ENCODE measurements around the gene RELB.

GRCh38 chr19:45009625-45010255, 8.5 kb downstream of the RELB start:
- TF ChIP-seq MAZ (IDR thresholded peaks at IDR 0.05; ENCODE audit: borderline replicate concordance, low read depth, low read length) (no peak), EP300 (IDR thresholded peaks at IDR 0.05) (no peak), CTCF (IDR thresholded peaks at IDR 0.05) (no peak)

Measured in A549 (cell line).